Measurements from ENCODE around the gene MAN2A2.
A peak's percentile ranks its signal among the peaks of the same experiment; 100 is the strongest.

The MAN2A2 gene

GRCh38 chr15:90942354-90943120 lies 39.4 kb downstream of the MAN2A2 start:
- DNase-seq (ENCODE audit: low read depth in 2 of 2) = no peak

- no peak for DNase-seq (ENCODE audit: low read depth in 2 of 2)
Observed at GRCh38 chr15:90945091-90945490, 42.0 kb downstream of the MAN2A2 start.

GRCh38 chr15:90946538-90946937 lies 43.4 kb downstream of the MAN2A2 start:
- no peak for DNase-seq (ENCODE audit: low read depth in 2 of 2)

GRCh38 chr15:90946941-90947576 lies 44.0 kb downstream of the MAN2A2 start:
- DNase-seq (ENCODE audit: low read depth in 2 of 2) = no peak

- DNase-seq (ENCODE audit: low read depth in 2 of 2) = no peak
Observed at GRCh38 chr15:90947577-90948357, 44.7 kb downstream of the MAN2A2 start.

- DNase-seq (ENCODE audit: low read depth in 2 of 2) = no peak
Observed at GRCh38 chr15:90948506-90948905, 45.4 kb downstream of the MAN2A2 start.

- DNase-seq (ENCODE audit: low read depth in 2 of 2) = no peak
Observed at GRCh38 chr15:90949979-90950675, 47.0 kb downstream of the MAN2A2 start.

GRCh38 chr15:90950676-90951075 lies 47.6 kb downstream of the MAN2A2 start:
- DNase-seq (ENCODE audit: low read depth in 2 of 2) = no peak

GRCh38 chr15:90952901-90953677 lies 50.0 kb downstream of the MAN2A2 start:
- no peak for DNase-seq (ENCODE audit: low read depth in 2 of 2)

GRCh38 chr15:90953947-90954711 lies 51.0 kb downstream of the MAN2A2 start:
- DNase-seq (ENCODE audit: low read depth in 2 of 2) = no peak

GRCh38 chr15:90954712-90955623 lies 51.9 kb downstream of the MAN2A2 start, which contains the start of gene RCCD1:
TSS of gene RCCD1 (plus strand) at chr15:90954884. CDS start at chr15:90956735, 1,851 bp downstream.
- DNase-seq (ENCODE audit: low read depth in 2 of 2) = peak; percentile 79 to 82

GRCh38 chr15:90955624-90956273 lies 52.6 kb downstream of the MAN2A2 start:
- DNase-seq (ENCODE audit: low read depth in 2 of 2) = no peak

- peak; percentile 19 to 37 for DNase-seq (ENCODE audit: low read depth in 2 of 2)
Observed at GRCh38 chr15:90956274-90957030, 53.4 kb downstream of the MAN2A2 start.

- DNase-seq (ENCODE audit: low read depth in 2 of 2) = no peak
Observed at GRCh38 chr15:90957031-90957790, 54.1 kb downstream of the MAN2A2 start.

GRCh38 chr15:90957791-90958190 lies 54.7 kb downstream of the MAN2A2 start:
- DNase-seq (ENCODE audit: low read depth in 2 of 2) = no peak

- no peak for DNase-seq (ENCODE audit: low read depth in 2 of 2)
Observed at GRCh38 chr15:90959028-90959595, 56.0 kb downstream of the MAN2A2 start.

GRCh38 chr15:90959894-90960293 lies 56.8 kb downstream of the MAN2A2 start:
- DNase-seq (ENCODE audit: low read depth in 2 of 2) = no peak

Data from activated CD8-positive, alpha-beta memory T cell treated with anti-CD3 and anti-CD28 coated beads for 4 hours (primary cell).